H1 (cell line): ENCODE measurements around the gene VSNL1. TPM values are rescaled to one million over a fixed set of nuclear protein-coding genes. Genes with fewer than 3 reads are reported as not detected.

ENCODE experiments used
- CTCF ChIA-PET: fragments of 300-600 bp; sonication (Branson Sonifier 250); formaldehyde crosslinking; loops from one replicate; lab custom pipeline; 2021; ENCODE audit not compliant: partially characterized antibody; lab: Charles Lee
- POLR2A ChIA-PET: fragments of 300-600 bp; sonication (Branson Sonifier 250); formaldehyde crosslinking; loops from one replicate; lab custom pipeline; 2021; ENCODE audit warnings: inconsistent platforms; ENCODE audit not compliant: partially characterized antibody; lab: Charles Lee
- DNase-seq, 2 experiments: peaks; one replicate each; pipeline versions ENCODE4 v3.0.0 to v3.0.0-alpha.2; 2010 to 2022; ENCODE audit warnings: low spot score in 2 of 2, low read depth in 1 of 2, mixed read lengths in 1 of 2
- FAIRE-seq: peaks from 2 replicates; lab custom pipeline; 2011; peaks lifted over from hg19 to GRCh38; lab: Jason Lieb, UNC
- H2AFZ ChIP-seq: 2 replicates; pipeline ENCODE4 v1.8.1; 2012; ENCODE audit warnings: low read length, inconsistent platforms
- H2AK5ac ChIP-seq: 2 replicates; pipeline ENCODE4 v1.6.1; 2013; ENCODE audit warnings: low read depth, low read length
- H2BK120ac ChIP-seq: replicated peaks from 2 replicates; pipeline ENCODE3; 2013; ENCODE audit warnings: low read depth, low read length, inconsistent platforms
- H2BK12ac ChIP-seq: 2 replicates; pipeline ENCODE4 v1.6.1; 2013; ENCODE audit warnings: low read depth, low read length
- H2BK15ac ChIP-seq: 2 replicates; pipeline ENCODE4 v1.6.1; 2013; ENCODE audit warnings: low read length
- H2BK20ac ChIP-seq: 2 replicates; pipeline ENCODE4 v1.6.1; 2013; ENCODE audit warnings: low read length
- H2BK5ac ChIP-seq: 2 replicates; pipeline ENCODE4 v1.6.1; 2013; ENCODE audit warnings: low read depth, low read length
- H3K14ac ChIP-seq: 2 replicates; pipeline ENCODE4 v1.6.1; 2013; ENCODE audit warnings: inconsistent platforms; ENCODE audit not compliant: insufficient read length
- H3K18ac ChIP-seq: 2 replicates; pipeline ENCODE4 v1.6.1; 2013; ENCODE audit warnings: low read length; ENCODE audit errors: extremely low read depth
- H3K23ac ChIP-seq: 2 replicates; pipeline ENCODE4 v1.6.1; 2013; ENCODE audit warnings: inconsistent platforms; ENCODE audit not compliant: insufficient read length
- H3K23me2 ChIP-seq: 2 replicates; pipeline ENCODE4 v1.6.1; 2013; ENCODE audit warnings: low read depth, low read length
- H3K27ac ChIP-seq: 2 replicates; pipeline ENCODE4 v1.6.1; 2011; ENCODE audit warnings: low read depth, low read length, inconsistent platforms
- H3K27me3 ChIP-seq, 4 experiments: replicated peaks in 1 of 4; 1 replicate in 1 of 4; 2 replicates in 3 of 4; pipeline versions ENCODE4 v1.6.1 to v1.8.1; 2011 to 2013; ENCODE audit warnings: low read length in 3 of 4, mild to moderate bottlenecking in 3 of 4, inconsistent platforms in 2 of 4, mixed read lengths in 2 of 4, moderate library complexity in 1 of 4; ENCODE audit not compliant: control insufficient read depth in 3 of 4, insufficient read depth in 3 of 4; ENCODE audit errors: extremely low read depth in 1 of 4
- H3K36me3 ChIP-seq, 4 experiments: 2 replicates each; pipeline versions ENCODE4 v1.6.1 to v1.8.1; 2011 to 2013; ENCODE audit warnings: mild to moderate bottlenecking in 4 of 4, low read length in 3 of 4, moderate library complexity in 2 of 4, control low read depth in 1 of 4, inconsistent platforms in 1 of 4; ENCODE audit not compliant: insufficient read depth in 4 of 4, control insufficient read depth in 2 of 4
- H3K4ac ChIP-seq: replicated peaks from 2 replicates; pipeline ENCODE3; 2013; ENCODE audit warnings: low read length, low read depth, mixed read lengths, inconsistent platforms; ENCODE audit not compliant: insufficient read length
- H3K4me1 ChIP-seq, 4 experiments: replicated peaks in 1 of 4; 1 replicate in 1 of 4; 2 replicates in 3 of 4; pipeline versions ENCODE4 v1.6.1 to v1.8.1; 2011 to 2013; ENCODE audit warnings: low read length in 3 of 4, inconsistent platforms in 2 of 4, mixed read lengths in 1 of 4; ENCODE audit not compliant: insufficient read depth in 4 of 4, control insufficient read depth in 3 of 4
- H3K4me2 ChIP-seq, 2 experiments: 2 replicates each; pipeline versions ENCODE4 v1.6.1 to v1.8.1; 2011 to 2013; ENCODE audit warnings: low read depth in 2 of 2, low read length in 2 of 2, control low read depth in 1 of 2, inconsistent platforms in 1 of 2, mild to moderate bottlenecking in 1 of 2; ENCODE audit not compliant: insufficient read depth in 1 of 2
- H3K4me3 ChIP-seq, 4 experiments: fragments of 200-600, 300-600 bp in 1 of 4; sonication (generic), shearing (Covaris generic), sonication (Bioruptor Twin) in 1 of 4; 2 replicates each; pipeline versions ENCODE4 v1.5.1 to v1.8.1; 2011 to 2016; ENCODE audit warnings: low read length in 4 of 4, low read depth in 3 of 4, control low read depth in 2 of 4, inconsistent platforms in 2 of 4, mild to moderate bottlenecking in 2 of 4, mixed read lengths in 1 of 4, moderate library complexity in 1 of 4; ENCODE audit not compliant: insufficient read depth in 2 of 4; ENCODE audit errors: extremely low read depth in 1 of 4
- H3K56ac ChIP-seq: replicated peaks from 2 replicates; pipeline ENCODE3; 2013; ENCODE audit warnings: low read depth, mild to moderate bottlenecking, mixed read lengths, low read length, inconsistent platforms; ENCODE audit not compliant: insufficient read length
- H3K79me1 ChIP-seq: 2 replicates; pipeline ENCODE4 v1.6.1; 2013; ENCODE audit warnings: low read depth, low read length, control low read depth
- H3K79me2 ChIP-seq, 2 experiments: 2 replicates each; pipeline versions ENCODE4 v1.6.1 to v1.8.1; 2012 to 2013; ENCODE audit warnings: low read length in 2 of 2, mild to moderate bottlenecking in 2 of 2, inconsistent platforms in 1 of 2; ENCODE audit not compliant: insufficient read depth in 2 of 2, control insufficient read depth in 1 of 2
- H3K9ac ChIP-seq, 4 experiments: replicated peaks in 1 of 4; 1 replicate in 1 of 4; 2 replicates in 3 of 4; pipeline versions ENCODE4 v1.6.1 to v1.8.1; 2011 to 2013; ENCODE audit warnings: low read depth in 3 of 4, low read length in 3 of 4, control low read depth in 2 of 4, mild to moderate bottlenecking in 2 of 4, moderate library complexity in 2 of 4, inconsistent platforms in 1 of 4; ENCODE audit errors: extremely low read depth in 1 of 4
- H3K9me3 ChIP-seq, 2 experiments: 2 replicates each; pipeline versions ENCODE4 v1.6.1 to v1.8.1; 2012 to 2013; ENCODE audit warnings: mild to moderate bottlenecking in 2 of 2, moderate library complexity in 2 of 2, control low read depth in 1 of 2, inconsistent platforms in 1 of 2, low read depth in 1 of 2, low read length in 1 of 2, mixed read lengths in 1 of 2; ENCODE audit not compliant: insufficient read depth in 2 of 2
- H4K20me1 ChIP-seq, 2 experiments: replicated peaks in 1 of 2; 2 replicates each; pipeline versions ENCODE3 to v1.8.1; 2011 to 2013; ENCODE audit warnings: inconsistent platforms in 2 of 2, low read length in 2 of 2, mild to moderate bottlenecking in 1 of 2; ENCODE audit not compliant: insufficient read depth in 2 of 2, control insufficient read depth in 1 of 2
- H4K5ac ChIP-seq: 2 replicates; pipeline ENCODE4 v1.6.1; 2013; ENCODE audit warnings: low read length, low read depth, mixed read lengths, inconsistent platforms; ENCODE audit not compliant: insufficient read length
- H4K8ac ChIP-seq: 2 replicates; pipeline ENCODE4 v1.8.0; 2013; ENCODE audit warnings: mild to moderate bottlenecking, moderate library complexity, low read length, inconsistent platforms; ENCODE audit not compliant: insufficient read depth; ENCODE audit errors: extremely low read depth
- H4K91ac ChIP-seq: replicated peaks from 2 replicates; pipeline ENCODE3; 2013; ENCODE audit warnings: low read length, mixed read lengths, inconsistent platforms; ENCODE audit not compliant: insufficient read length
- BRCA1 ChIP-seq: IDR thresholded peaks from 2 replicates; pipeline ENCODE4 v1.6.1; 2012; ENCODE audit warnings: low read depth, low read length, improper control_type of control experiment
- CTBP2 ChIP-seq: IDR thresholded peaks from 2 replicates; pipeline ENCODE4 v1.7.0; 2011; ENCODE audit warnings: borderline replicate concordance, mild to moderate bottlenecking, moderate library complexity, mixed read lengths, low read length; ENCODE audit not compliant: insufficient read depth, insufficient read length
- EGR1 ChIP-seq: IDR thresholded peaks from 2 replicates; pipeline ENCODE4 v1.6.1; 2011; ENCODE audit warnings: low read depth, low read length, borderline replicate concordance
- GABPA ChIP-seq: IDR thresholded peaks from 2 replicates; pipeline ENCODE4 v1.6.1; 2011; ENCODE audit warnings: mild to moderate bottlenecking, low read length, moderate library complexity, borderline replicate concordance; ENCODE audit not compliant: insufficient read depth
- NRF1 ChIP-seq: IDR thresholded peaks from 2 replicates; pipeline ENCODE4 v1.6.1; 2011; ENCODE audit warnings: mild to moderate bottlenecking, low read depth, low read length, improper control_type of control experiment
- RXRA ChIP-seq: IDR thresholded peaks from 2 replicates; pipeline ENCODE4 v1.6.1; 2011; ENCODE audit warnings: low read depth, mild to moderate bottlenecking, low read length, moderate library complexity; ENCODE audit not compliant: insufficient read depth
- SRF ChIP-seq: IDR thresholded peaks from 2 replicates; pipeline ENCODE4 v1.6.1; 2011; ENCODE audit warnings: mild to moderate bottlenecking, low read depth, low read length, moderate library complexity
- WGBS, 2 experiments: shearing (Covaris generic) in 1 of 2; methylation state at CpG; one replicate each; pipeline versions ENCODE4 v1.1.6 to v1.1.7; 2013 to 2015; ENCODE audit warnings: low lambda C conversion rate in 2 of 2, mixed read lengths in 2 of 2, inconsistent platforms in 1 of 2, low coverage in 1 of 2, missing lambda C conversion rate in 1 of 2; ENCODE audit not compliant: insufficient replicate concordance in 2 of 2, insufficient coverage in 1 of 2, insufficient read length in 1 of 2; ENCODE audit errors: extremely low coverage in 1 of 2, missing lambda C conversion rate in 1 of 2; 5-methylcytosine and 5-hydroxymethylcytosine counted together
- polyA plus RNA-seq, 7 experiments: library from polyadenylated mRNA; depleted of rRNA in 3 of 7; stranded (reverse) in 5 of 7; unstranded in 2 of 7; fragments of >200 nt in 5 of 7; fragments of 200-250 nt in 2 of 7; gene quantifications; 1 replicate in 5 of 7; 2 replicates in 1 of 7; 4 replicates in 1 of 7; pipeline versions ENCODE4 v1.2.1 to v1.2.3, GENCODE V29; 2011 to 2013; ENCODE audit warnings: missing spikeins in 2 of 7, mixed read lengths in 2 of 7
- total RNA-seq: library from RNA; stranded (reverse); fragmentation: NEBNext Ultra II Directional; extraction: Animal tissue kit (Norgen Biotek cat#: 25700); gene quantifications from 2 replicates; pipeline ENCODE4 v1.2.1, GENCODE V29; 2021
- TF ChIP-seq, protein P1 (sequence below): IDR thresholded peaks from 2 replicates; pipeline ENCODE4 v1.6.1; 2011; ENCODE audit warnings: low read length, improper control_type of control experiment

Gene VSNL1
- total and polyA plus RNA-seq, 2 of the 8 experiments (the other 6 are each of a cell fraction or from before 2014, with no cell fraction given): 49.4 to 108 TPM

DNA sequence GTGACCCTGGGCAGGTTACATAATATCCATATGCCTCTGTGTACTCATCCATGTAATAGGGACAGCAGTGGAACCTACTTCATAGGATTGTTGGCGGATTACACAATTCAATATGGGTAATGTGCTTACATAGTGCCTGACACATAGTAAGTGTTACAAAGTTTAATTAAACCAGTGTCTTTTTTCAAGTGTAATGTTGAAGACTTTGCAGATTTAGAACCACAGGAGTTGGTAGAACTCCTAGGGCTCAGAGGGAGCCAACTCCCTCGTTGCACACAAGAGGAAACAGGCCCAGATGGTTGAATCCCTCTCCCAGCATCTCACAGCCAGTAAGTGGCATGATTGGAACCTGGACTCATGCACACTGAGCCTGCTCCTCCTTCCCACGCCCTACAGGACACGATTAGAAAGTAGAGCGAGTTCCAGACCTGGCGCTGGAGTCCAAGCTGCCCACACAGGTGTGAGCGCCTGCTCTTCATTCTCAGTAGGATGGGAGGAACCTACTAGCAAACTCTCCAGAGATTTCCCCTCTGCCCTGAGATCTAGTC lies 97.8 kb downstream of the VSNL1 start:
- no peak for FAIRE-seq
- TF ChIP-seq EGR1: no peak
- TF ChIP-seq RXRA: no peak
- TF ChIP-seq, protein P1, sequence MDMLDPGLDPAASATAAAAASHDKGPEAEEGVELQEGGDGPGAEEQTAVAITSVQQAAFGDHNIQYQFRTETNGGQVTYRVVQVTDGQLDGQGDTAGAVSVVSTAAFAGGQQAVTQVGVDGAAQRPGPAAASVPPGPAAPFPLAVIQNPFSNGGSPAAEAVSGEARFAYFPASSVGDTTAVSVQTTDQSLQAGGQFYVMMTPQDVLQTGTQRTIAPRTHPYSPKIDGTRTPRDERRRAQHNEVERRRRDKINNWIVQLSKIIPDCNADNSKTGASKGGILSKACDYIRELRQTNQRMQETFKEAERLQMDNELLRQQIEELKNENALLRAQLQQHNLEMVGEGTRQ: no peak
- no peak for TF ChIP-seq BRCA1
- TF ChIP-seq GABPA: no peak
- no peak for TF ChIP-seq CTBP2
- no peak for TF ChIP-seq NRF1
- no peak for TF ChIP-seq SRF

More for the DNA sequence above, 97.8 kb downstream of the VSNL1 start:
- H4K20me1 ChIP-seq: peaks cover 0 to 4% of the 10 kb centered on the region in 2 experiments
- H3K27ac ChIP-seq: no peak overlapping the region
- H2BK15ac ChIP-seq: no peak overlapping the region
- ChIA-PET CTCF (no interaction called here), POLR2A (no interaction called here)
- H3K9ac ChIP-seq: no peak overlapping the region
- WGBS, 2 experiments: 87% methylated on average over 7 of the region's 7 CpGs; no CpG with 5 or more reads in 1 of the 2 experiments
- H3K56ac ChIP-seq: no peak overlapping the region
- no peaks in the 10 kb centered on the region; a peak in 1 of 4 replicates for H3K79me2 ChIP-seq
- H3K9me3 ChIP-seq: no peaks in the 10 kb centered on the region
- no peak overlapping the region for H3K23ac ChIP-seq
- H3K79me1 ChIP-seq: peaks cover 4% of the 10 kb centered on the region
- no peak overlapping the region for H4K5ac ChIP-seq
- no peaks in the 10 kb centered on the region; a peak in 1 of 7 replicates for H3K4me1 ChIP-seq
- H3K36me3 ChIP-seq: no peaks in the 10 kb centered on the region
- no peak overlapping the region for H2BK120ac ChIP-seq
- H3K4me3 ChIP-seq: no peak overlapping the region
- H2BK12ac ChIP-seq: no peak overlapping the region
- H3K23me2 ChIP-seq: no peaks in the 10 kb centered on the region
- H3K4ac ChIP-seq: no peak overlapping the region
- H3K27me3 ChIP-seq: no peaks in the 10 kb centered on the region
- no peak overlapping the region for H2BK5ac ChIP-seq
- H2AFZ ChIP-seq: no peak overlapping the region
- H3K4me2 ChIP-seq: no peak overlapping the region
- H3K18ac ChIP-seq: no peak overlapping the region
- no peak overlapping the region for H4K91ac ChIP-seq
- no peak for DNase-seq
- H2AK5ac ChIP-seq: no peak overlapping the region
- no peak overlapping the region for H3K14ac ChIP-seq
- no peak overlapping the region for H2BK20ac ChIP-seq
- no peak overlapping the region for H4K8ac ChIP-seq
